ENCODE data around the gene SPPL2A. TPM values are rescaled to one million over a fixed set of nuclear protein-coding genes. Genes with fewer than 3 reads are reported as not detected.
A peak's percentile ranks its signal among the peaks of the same experiment; 100 is the strongest.

Gene SPPL2A
- total and polyA plus RNA-seq, 2 of the 13 experiments (the other 11 are each of a cell fraction or from before 2014, with no cell fraction given): 80.5 to 105 TPM

DNA sequence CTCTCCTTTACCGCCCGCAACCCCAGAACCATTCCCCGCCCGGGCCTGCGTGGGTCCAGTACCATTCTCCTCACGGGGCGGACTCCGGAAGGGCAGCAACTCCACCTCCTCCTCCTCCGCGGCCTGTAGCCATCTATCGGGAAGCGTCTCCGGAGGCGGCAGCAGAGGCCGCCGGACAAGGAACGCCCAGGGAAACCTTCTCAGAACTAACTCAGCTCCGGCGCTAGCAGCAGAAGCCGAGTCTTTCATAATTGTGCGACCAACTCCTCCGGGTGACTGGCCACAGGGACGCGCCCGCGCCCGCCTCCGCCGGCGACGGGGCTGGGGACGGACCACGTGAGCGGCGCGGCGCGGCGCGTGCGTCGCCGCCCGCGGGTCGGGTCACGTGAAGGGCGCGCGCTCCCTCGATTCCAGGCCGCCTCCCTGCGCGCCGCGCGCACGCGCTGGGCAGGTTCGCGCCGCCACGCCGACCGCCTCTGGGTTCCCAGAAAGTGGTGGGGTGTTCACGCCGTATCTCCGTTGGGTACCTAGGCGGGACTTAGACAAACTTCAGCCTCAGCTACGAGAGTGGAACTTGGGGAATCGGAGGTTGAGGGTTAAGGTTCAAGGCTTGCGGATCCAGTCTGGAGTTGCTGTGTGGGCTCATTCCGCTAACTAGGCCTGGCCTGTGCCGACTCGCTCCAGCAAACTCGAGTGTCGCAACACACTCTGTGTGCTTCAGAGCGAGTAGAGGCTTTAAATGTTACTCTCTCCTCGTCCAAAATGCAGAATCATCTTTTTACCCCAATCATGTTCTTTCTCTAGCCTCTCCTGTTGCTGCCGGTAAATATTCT is 78.8 kb downstream of the SPPL2A start, which contains the start of gene TRPM7 (continued):
- TF ChIP-seq, protein P1, sequence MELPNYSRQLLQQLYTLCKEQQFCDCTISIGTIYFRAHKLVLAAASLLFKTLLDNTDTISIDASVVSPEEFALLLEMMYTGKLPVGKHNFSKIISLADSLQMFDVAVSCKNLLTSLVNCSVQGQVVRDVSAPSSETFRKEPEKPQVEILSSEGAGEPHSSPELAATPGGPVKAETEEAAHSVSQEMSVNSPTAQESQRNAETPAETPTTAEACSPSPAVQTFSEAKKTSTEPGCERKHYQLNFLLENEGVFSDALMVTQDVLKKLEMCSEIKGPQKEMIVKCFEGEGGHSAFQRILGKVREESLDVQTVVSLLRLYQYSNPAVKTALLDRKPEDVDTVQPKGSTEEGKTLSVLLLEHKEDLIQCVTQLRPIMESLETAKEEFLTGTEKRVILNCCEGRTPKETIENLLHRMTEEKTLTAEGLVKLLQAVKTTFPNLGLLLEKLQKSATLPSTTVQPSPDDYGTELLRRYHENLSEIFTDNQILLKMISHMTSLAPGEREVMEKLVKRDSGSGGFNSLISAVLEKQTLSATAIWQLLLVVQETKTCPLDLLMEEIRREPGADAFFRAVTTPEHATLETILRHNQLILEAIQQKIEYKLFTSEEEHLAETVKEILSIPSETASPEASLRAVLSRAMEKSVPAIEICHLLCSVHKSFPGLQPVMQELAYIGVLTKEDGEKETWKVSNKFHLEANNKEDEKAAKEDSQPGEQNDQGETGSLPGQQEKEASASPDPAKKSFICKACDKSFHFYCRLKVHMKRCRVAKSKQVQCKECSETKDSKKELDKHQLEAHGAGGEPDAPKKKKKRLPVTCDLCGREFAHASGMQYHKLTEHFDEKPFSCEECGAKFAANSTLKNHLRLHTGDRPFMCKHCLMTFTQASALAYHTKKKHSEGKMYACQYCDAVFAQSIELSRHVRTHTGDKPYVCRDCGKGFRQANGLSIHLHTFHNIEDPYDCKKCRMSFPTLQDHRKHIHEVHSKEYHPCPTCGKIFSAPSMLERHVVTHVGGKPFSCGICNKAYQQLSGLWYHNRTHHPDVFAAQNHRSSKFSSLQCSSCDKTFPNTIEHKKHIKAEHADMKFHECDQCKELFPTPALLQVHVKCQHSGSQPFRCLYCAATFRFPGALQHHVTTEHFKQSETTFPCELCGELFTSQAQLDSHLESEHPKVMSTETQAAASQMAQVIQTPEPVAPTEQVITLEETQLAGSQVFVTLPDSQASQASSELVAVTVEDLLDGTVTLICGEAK (IDR thresholded peaks at IDR 0.05): no peak
- TF ChIP-seq, protein P1 (CRISPR knock-in tag; IDR thresholded peaks at IDR 0.05): no peak
- TF ChIP-seq ERF (CRISPR knock-in tag; IDR thresholded peaks at IDR 0.05) (peak; percentile 79; the same call in 1 of the 2 replicates), SMC3 (IDR thresholded peaks at IDR 0.05; ENCODE audit: low read length) (no peak), SRY (CRISPR knock-in tag; IDR thresholded peaks at IDR 0.05) (peak; percentile 89; the same call in 1 of the 2 replicates), HOXA9 (CRISPR knock-in tag; IDR thresholded peaks at IDR 0.05; ENCODE audit: borderline replicate concordance) (peak; percentile 51; the same call in 1 of the 2 replicates), GTF2F1 (IDR thresholded peaks at IDR 0.05; ENCODE audit: low read length) (no peak), KLF13 (CRISPR knock-in tag; IDR thresholded peaks at IDR 0.05) (peak; percentile 16; the same call in 1 of the 2 replicates), ZNF607 (CRISPR knock-in tag; IDR thresholded peaks at IDR 0.05; ENCODE audit: borderline replicate concordance) (no peak; the same call in 1 of the 2 replicates), ZNF543 (CRISPR knock-in tag; IDR thresholded peaks at IDR 0.05) (no peak), ZNF761 (CRISPR knock-in tag; conservative IDR thresholded peaks at IDR 0.05) (peak; percentile 84), XBP1 (CRISPR knock-in tag; IDR thresholded peaks at IDR 0.05) (0 out of 2 replicates have a peak, but pooled peaks have one; percentile 21), ONECUT2 (CRISPR knock-in tag; IDR thresholded peaks at IDR 0.05) (no peak), MLLT10 (CRISPR knock-in tag; IDR thresholded peaks at IDR 0.05) (no peak), SOX6 (IDR thresholded peaks at IDR 0.05) (no peak), SOX6 (CRISPR knock-in tag; IDR thresholded peaks at IDR 0.05) (peak; percentile 40), SNRNP70 (IDR thresholded peaks at IDR 0.05; ENCODE audit: low read depth, low read length) (no peak), ZNF501 (CRISPR knock-in tag; IDR thresholded peaks at IDR 0.05) (peak; percentile 73; the same call in 1 of the 2 replicates), MED13 (CRISPR knock-in tag; IDR thresholded peaks at IDR 0.05) (peak; percentile 72), BRCA1 (CRISPR knock-in tag; IDR thresholded peaks at IDR 0.05) (no peak), SP5 (CRISPR knock-in tag; IDR thresholded peaks at IDR 0.05; ENCODE audit: borderline replicate concordance, low read depth) (peak; percentile 5; the same call in 1 of the 2 replicates)
- TF ChIP-seq, protein P2, sequence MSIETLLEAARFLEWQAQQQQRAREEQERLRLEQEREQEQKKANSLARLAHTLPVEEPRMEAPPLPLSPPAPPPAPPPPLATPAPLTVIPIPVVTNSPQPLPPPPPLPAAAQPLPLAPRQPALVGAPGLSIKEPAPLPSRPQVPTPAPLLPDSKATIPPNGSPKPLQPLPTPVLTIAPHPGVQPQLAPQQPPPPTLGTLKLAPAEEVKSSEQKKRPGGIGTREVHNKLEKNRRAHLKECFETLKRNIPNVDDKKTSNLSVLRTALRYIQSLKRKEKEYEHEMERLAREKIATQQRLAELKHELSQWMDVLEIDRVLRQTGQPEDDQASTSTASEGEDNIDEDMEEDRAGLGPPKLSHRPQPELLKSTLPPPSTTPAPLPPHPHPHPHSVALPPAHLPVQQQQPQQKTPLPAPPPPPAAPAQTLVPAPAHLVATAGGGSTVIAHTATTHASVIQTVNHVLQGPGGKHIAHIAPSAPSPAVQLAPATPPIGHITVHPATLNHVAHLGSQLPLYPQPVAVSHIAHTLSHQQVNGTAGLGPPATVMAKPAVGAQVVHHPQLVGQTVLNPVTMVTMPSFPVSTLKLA (IDR thresholded peaks at IDR 0.05): no peak

Data from HepG2 (cell line).